HEK293 (cell line): Measurements from ENCODE around the gene GALNT4.

Source experiments
- CTCF ChIA-PET: fragments of 350-600 bp; formaldehyde crosslinking; extraction: SDS; loops from one replicate; lab custom pipeline; 2021; ENCODE audit warnings: antibody characterized with exemption; lab: Yijun Ruan, JAX
- POLR2A ChIA-PET: fragments of 300-600 bp; formaldehyde crosslinking; extraction: SDS; loops from one replicate; lab custom pipeline; 2020; ENCODE audit warnings: antibody characterized with exemption, inconsistent platforms; lab: Yijun Ruan, JAX
- H3K27ac ChIP-seq: fragments of 200-500 bp; sonication (Bioruptor generic); 2 replicates; pipeline ENCODE4 v1.5.1; 2014; ENCODE audit warnings: low read depth, low read length, control low read depth, inconsistent platforms; ENCODE audit errors: extremely low read depth
- H3K36me3 ChIP-seq, 2 experiments: fragments of 200-500 bp in 1 of 2; sonication (Bioruptor generic) in 1 of 2; 1 replicate in 1 of 2; 2 replicates in 1 of 2; pipeline ENCODE4 v1.5.1; 2014 to 2017; ENCODE audit warnings: inconsistent platforms in 2 of 2, low read length in 2 of 2; ENCODE audit not compliant: control insufficient read depth in 2 of 2, insufficient read depth in 1 of 2
- H3K4me1 ChIP-seq: fragments of 200-500 bp; sonication (Bioruptor generic); 2 replicates; pipeline ENCODE4 v1.5.1; 2014; ENCODE audit warnings: mild to moderate bottlenecking, low read length, inconsistent platforms; ENCODE audit not compliant: control insufficient read depth, insufficient read depth
- H3K4me3 ChIP-seq: 2 replicates; pipeline ENCODE4 v1.5.1; 2011; ENCODE audit warnings: low read depth, mild to moderate bottlenecking, control low read depth, low read length, moderate library complexity
- H3K9me3 ChIP-seq: fragments of 200-500 bp; sonication (Bioruptor generic); 2 replicates; pipeline ENCODE4 v1.5.1; 2014; ENCODE audit warnings: low read depth, low read length, inconsistent platforms; ENCODE audit not compliant: control insufficient read depth, insufficient read depth
- GLIS1 ChIP-seq: fragments of 450-650 bp; formaldehyde crosslinking; IDR thresholded peaks from 2 replicates; pipeline ENCODE4 v1.5.1; 2016; ENCODE audit warnings: missing biosample characterization, missing genetic modification characterization
- HOXC10 ChIP-seq: sonication (generic); formaldehyde crosslinking; IDR thresholded peaks from 2 replicates; pipeline ENCODE4 v1.8.1; 2023; ENCODE audit warnings: mild to moderate bottlenecking, missing genetic modification reagents
- KLF8 ChIP-seq: fragments of 450-650 bp; formaldehyde crosslinking; IDR thresholded peaks from 2 replicates; pipeline ENCODE4 v1.5.1; 2016; ENCODE audit warnings: missing biosample characterization, missing genetic modification characterization
- PRDM4 ChIP-seq: fragments of 450-650 bp; formaldehyde crosslinking; IDR thresholded peaks from 2 replicates; pipeline ENCODE4 v1.5.1; 2017; ENCODE audit warnings: missing biosample characterization, missing genetic modification characterization
- SCRT1 ChIP-seq: fragments of 450-650 bp; formaldehyde crosslinking; IDR thresholded peaks from 2 replicates; pipeline ENCODE4 v1.5.1; 2016; ENCODE audit warnings: missing biosample characterization, missing genetic modification characterization, borderline replicate concordance
- SP7 ChIP-seq: fragments of 450-650 bp; formaldehyde crosslinking; IDR thresholded peaks from 2 replicates; pipeline ENCODE4 v1.5.1; 2016; ENCODE audit warnings: missing biosample characterization, missing genetic modification characterization
- TCF7L2 ChIP-seq: IDR thresholded peaks from 2 replicates; pipeline ENCODE4 v1.6.1; 2011; ENCODE audit warnings: low read depth, mild to moderate bottlenecking, inconsistent platforms, low read length, moderate library complexity, borderline replicate concordance
- TSHZ1 ChIP-seq: fragments of 450-650 bp; formaldehyde crosslinking; IDR thresholded peaks from 2 replicates; pipeline ENCODE4 v1.5.1; 2016; ENCODE audit warnings: missing biosample characterization, missing genetic modification characterization, borderline replicate concordance
- ZFP37 ChIP-seq: fragments of 450-650 bp; formaldehyde crosslinking; IDR thresholded peaks from 2 replicates; pipeline ENCODE4 v1.5.1; 2016; ENCODE audit warnings: missing biosample characterization, missing genetic modification characterization
- ZNF112 ChIP-seq: fragments of 450-650 bp; formaldehyde crosslinking; IDR thresholded peaks from 2 replicates; pipeline ENCODE4 v1.5.0; 2017; ENCODE audit warnings: missing biosample characterization, missing genetic modification characterization
- ZNF146 ChIP-seq: fragments of 450-650 bp; formaldehyde crosslinking; IDR thresholded peaks from 2 replicates; pipeline ENCODE4 v1.5.1; 2016; ENCODE audit warnings: missing biosample characterization, missing genetic modification characterization
- ZNF18 ChIP-seq: fragments of 450-650 bp; formaldehyde crosslinking; IDR thresholded peaks from 2 replicates; pipeline ENCODE4 v1.5.1; 2016; ENCODE audit warnings: missing biosample characterization, missing genetic modification characterization
- ZNF23 ChIP-seq: fragments of 450-650 bp; formaldehyde crosslinking; IDR thresholded peaks from 2 replicates; pipeline ENCODE4 v1.5.1; 2016; ENCODE audit warnings: missing biosample characterization, missing genetic modification characterization, borderline replicate concordance
- ZNF423 ChIP-seq: fragments of 450-650 bp; formaldehyde crosslinking; IDR thresholded peaks from 2 replicates; pipeline ENCODE4 v1.5.1; 2016; ENCODE audit warnings: missing biosample characterization, missing genetic modification characterization
- ZNF473 ChIP-seq: fragments of 450-650 bp; formaldehyde crosslinking; IDR thresholded peaks from 2 replicates; pipeline ENCODE4 v1.5.1; 2017; ENCODE audit warnings: missing biosample characterization, missing genetic modification characterization
- ZNF549 ChIP-seq: fragments of 450-650 bp; IDR thresholded peaks from 2 replicates; pipeline ENCODE4 v1.5.1; 2018; ENCODE audit warnings: missing biosample characterization, missing genetic modification characterization, mild to moderate bottlenecking, inconsistent platforms, moderate library complexity
- ZNF624 ChIP-seq: fragments of 450-650 bp; formaldehyde crosslinking; IDR thresholded peaks from 2 replicates; pipeline ENCODE4 v1.5.1; 2017; ENCODE audit warnings: missing biosample characterization, missing genetic modification characterization
- ZNF626 ChIP-seq: fragments of 450-650 bp; sonication (Bioruptor Pico); formaldehyde crosslinking; IDR thresholded peaks from 2 replicates; pipeline ENCODE4 v1.5.1; 2018; ENCODE audit warnings: missing biosample characterization, missing genetic modification characterization, inconsistent platforms
- ZNF768 ChIP-seq: fragments of 450-650 bp; formaldehyde crosslinking; IDR thresholded peaks from 2 replicates; pipeline ENCODE4 v1.5.1; 2018; ENCODE audit warnings: missing biosample characterization, mild to moderate bottlenecking, missing genetic modification characterization
- ZNF777 ChIP-seq: fragments of 450-650 bp; formaldehyde crosslinking; IDR thresholded peaks from 2 replicates; pipeline ENCODE4 v1.5.1; 2017; ENCODE audit warnings: missing biosample characterization, missing genetic modification characterization, borderline replicate concordance
- ZNF830 ChIP-seq: fragments of 450-650 bp; IDR thresholded peaks from 2 replicates; pipeline ENCODE4 v1.5.0; 2018; ENCODE audit warnings: missing biosample characterization, missing genetic modification characterization, low read depth, mild to moderate bottlenecking, moderate library complexity
- ZSCAN16 ChIP-seq: fragments of 450-650 bp; formaldehyde crosslinking; IDR thresholded peaks from 2 replicates; pipeline ENCODE4 v1.5.1; 2016; ENCODE audit warnings: missing biosample characterization, missing genetic modification characterization

The GALNT4 gene

GRCh38 chr12:89542912-89543592, 18.5 kb upstream of the GALNT4 start (continued):
- TF ChIP-seq ZNF624 (tag by site-specific recombination) (no peak), SP7 (tag by site-specific recombination) (0 out of 2 replicates have a peak, but pooled peaks have one; percentile 27), ZNF146 (tag by site-specific recombination) (no peak), KLF8 (tag by site-specific recombination) (no peak)

GRCh38 chr12:89542236-89542635, 17.6 kb upstream of the GALNT4 start:
- ChIA-PET POLR2A (no interaction called here), CTCF (interaction anchor here (0.6 to 1.9 kb wide), 10 partner anchors 8 to 1410 kb away, joined by 3 to 6 read pairs (median 3); no protein-coding TSS in a partner anchor)
- Histone ChIP-seq H3K27ac (no peak overlapping the region), H3K9me3 (no peaks in the 10 kb centered on the region), H3K4me1 (no peaks in the 10 kb centered on the region), H3K4me3 (no peak overlapping the region), H3K36me3 (no peaks in the 10 kb centered on the region)
- TF ChIP-seq ZNF777 (tag by site-specific recombination): 0 out of 2 replicates have a peak, but pooled peaks have one; percentile 27
- no peak for TF ChIP-seq TSHZ1 (tag by site-specific recombination)
- TF ChIP-seq, all 188 proteins: peak for 1

- H3K4me3 ChIP-seq: no peak overlapping the region
- no peak for TF ChIP-seq ZSCAN16
- TF ChIP-seq ZNF830 (tag by site-specific recombination): no peak
- no peak for TF ChIP-seq GLIS1 (tag by site-specific recombination)
- TF ChIP-seq SCRT1 (tag by site-specific recombination): no peak
- TF ChIP-seq ZNF549: no peak
- TF ChIP-seq ZNF112: no peak
- TF ChIP-seq ZFP37 (tag by site-specific recombination): no peak
- no peak for TF ChIP-seq ZNF18 (tag by site-specific recombination)
- no peak for TF ChIP-seq ZNF423 (tag by site-specific recombination)
- no peak for TF ChIP-seq ZNF23 (tag by site-specific recombination)
- TF ChIP-seq ZNF473 (tag by site-specific recombination): no peak
- no peak for TF ChIP-seq TCF7L2
- TF ChIP-seq HOXC10 (CRISPR knock-in tag): no peak
- TF ChIP-seq ZNF768 (tag by site-specific recombination): no peak
- TF ChIP-seq ZNF626: no peak
- TF ChIP-seq PRDM4: no peak
- TF ChIP-seq, all 188 proteins: peak for 0
- Histone ChIP-seq H3K4me1 (no peaks in the 10 kb centered on the region), H3K27ac (no peak overlapping the region), H3K9me3 (no peaks in the 10 kb centered on the region), H3K36me3 (no peaks in the 10 kb centered on the region)
- ChIA-PET CTCF (interaction anchor here (1.0 kb wide), 1 partner anchor 563 kb away, joined by 3 read pairs; no protein-coding TSS in a partner anchor), POLR2A (no interaction called here)
Measured at GRCh38 chr12:89540586-89540985, 16.0 kb upstream of the GALNT4 start.
